ENCODE results near the gene PAM16.

PAM16 gene

DNA sequence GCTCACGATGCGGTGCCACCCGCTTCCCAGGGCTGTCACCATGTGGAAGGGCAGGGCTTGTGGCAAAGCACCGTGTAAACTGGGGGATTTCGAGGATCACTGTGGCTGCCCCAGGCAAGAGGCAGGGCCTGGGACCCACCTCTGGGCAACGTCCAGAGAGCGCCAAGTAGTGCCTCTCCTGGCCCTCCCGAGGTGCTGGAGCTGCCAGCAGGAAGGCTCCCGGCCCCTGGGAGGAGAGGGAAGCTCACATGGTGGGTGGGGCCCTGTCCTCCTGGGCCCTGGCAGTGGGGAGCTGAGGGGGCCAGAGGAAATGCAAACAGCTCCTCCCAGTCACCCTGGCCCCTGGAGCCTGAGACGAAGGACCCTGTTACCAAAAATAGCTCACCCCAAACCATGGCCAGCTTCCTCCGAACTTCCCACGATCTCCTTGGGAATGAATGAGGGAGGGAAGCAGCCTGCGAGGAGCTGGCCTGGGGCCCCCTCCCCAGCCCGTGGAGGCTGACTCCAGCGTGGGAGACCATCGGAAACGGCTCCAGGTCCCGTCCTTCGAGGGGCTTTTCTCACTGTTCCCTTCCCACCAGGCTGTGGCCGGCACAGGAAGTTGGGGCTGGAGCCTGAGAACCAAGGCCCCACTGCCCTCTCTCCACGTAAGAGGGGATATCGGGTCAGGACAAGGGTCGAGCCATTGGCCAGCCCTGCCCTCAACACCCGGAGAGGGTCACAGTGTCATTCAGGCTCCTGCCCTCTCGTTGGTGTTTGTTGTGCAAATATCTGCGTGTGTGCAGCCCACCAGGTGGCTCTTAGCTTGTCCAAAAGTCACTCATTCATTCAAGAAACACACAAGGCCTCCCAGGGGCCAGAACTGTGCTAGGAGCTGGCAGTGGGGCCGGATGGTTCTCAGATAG, 38.2 kb upstream of the PAM16 start:
- no peaks in the 10 kb centered on the region for H3K27me3 ChIP-seq (ENCODE audit: insufficient read depth, low read length)
- H3K4me1 ChIP-seq (ENCODE audit: insufficient read depth, low read length), result peaks cover 39% of the 10 kb centered on the region
- no peaks in the 10 kb centered on the region for H3K36me3 ChIP-seq (ENCODE audit: insufficient read depth, low read length)
- H3K4me3 ChIP-seq (ENCODE audit: low read length), result no peak overlapping the region
- H3K9ac ChIP-seq (ENCODE audit: low read depth, low read length), result peak overlapping the region; percentile 7; the same call in 1 of the 2 replicates
- H3K9me3 ChIP-seq (ENCODE audit: insufficient read depth, low read depth, low read length), result no peaks in the 10 kb centered on the region
- peak overlapping the region; percentile 45 for H3K27ac ChIP-seq (ENCODE audit: low read depth, low read length)
- WGBS, result 59% methylated on average over 27 of the region's 27 CpGs

DNA sequence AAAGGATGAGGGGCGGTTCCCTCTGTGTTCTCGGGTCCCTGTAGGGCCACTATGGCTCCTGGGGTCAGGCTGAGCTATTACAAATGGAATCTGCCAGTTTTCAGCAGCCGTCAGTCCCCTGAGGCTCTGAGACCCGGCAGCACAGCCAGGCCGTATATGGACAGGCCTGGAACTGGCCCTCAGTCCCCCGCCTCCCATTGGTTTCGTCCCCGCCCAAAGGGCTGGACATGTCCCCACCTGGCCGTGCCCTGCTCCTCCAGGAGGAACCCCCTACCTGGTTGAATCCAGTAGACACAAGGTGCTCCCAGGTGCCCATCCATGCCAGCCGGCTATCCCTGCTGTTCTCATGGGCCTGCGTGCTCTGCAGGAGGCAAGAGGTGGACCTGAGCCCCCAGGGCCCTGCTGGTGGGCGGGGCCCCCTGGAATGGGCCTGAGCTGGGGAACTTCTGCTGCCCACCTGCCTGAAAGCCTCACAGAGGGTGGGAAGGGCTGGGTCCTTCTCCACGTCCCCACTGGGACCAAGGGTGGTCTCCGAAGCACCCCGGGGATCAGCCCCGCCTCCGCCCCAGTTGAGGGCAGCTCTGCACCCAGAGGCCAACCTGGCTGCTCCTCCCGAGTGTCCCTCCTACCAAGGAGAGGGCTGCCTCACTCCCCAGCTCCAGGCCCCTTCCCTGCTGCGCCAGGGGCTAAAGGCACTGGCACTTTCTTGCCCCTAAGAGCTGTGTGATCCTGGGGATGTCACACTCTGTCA, 37.3 kb upstream of the PAM16 start:
- Histone ChIP-seq H3K4me1 (ENCODE audit: insufficient read depth, low read length) (peaks cover 38% of the 10 kb centered on the region), H3K9ac (ENCODE audit: low read depth, low read length) (0 out of 2 replicates have a peak overlapping the region, but pooled peaks have one; percentile 7), H3K27me3 (ENCODE audit: insufficient read depth, low read length) (no peaks in the 10 kb centered on the region), H3K27ac (ENCODE audit: low read depth, low read length) (peak overlapping the region; percentile 41), H3K36me3 (ENCODE audit: insufficient read depth, low read length) (no peaks in the 10 kb centered on the region), H3K9me3 (ENCODE audit: insufficient read depth, low read depth, low read length) (no peaks in the 10 kb centered on the region), H3K4me3 (ENCODE audit: low read length) (no peak overlapping the region)
- WGBS, result 74% methylated on average over 19 of the region's 19 CpGs

DNA sequence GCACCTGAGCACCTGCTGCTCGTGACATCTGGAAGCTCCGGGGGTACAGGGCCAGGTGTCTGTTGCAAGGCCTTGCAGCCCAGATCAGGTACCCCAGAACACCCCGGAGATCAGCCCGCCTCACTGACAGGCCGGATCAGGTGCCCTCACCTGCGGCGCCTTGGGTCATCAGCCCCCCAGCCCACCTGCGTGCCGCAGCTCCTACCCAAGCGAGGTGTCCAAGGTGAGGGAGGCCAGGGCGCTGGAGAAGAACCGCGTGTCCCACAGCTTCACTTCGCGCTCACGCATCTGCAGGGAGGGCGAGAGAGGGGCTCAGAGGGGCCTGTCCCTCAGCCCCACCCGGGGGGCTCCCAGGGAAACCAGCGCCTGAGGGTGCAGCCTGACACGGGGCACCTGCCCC, 36.7 kb upstream of the PAM16 start:
- Histone ChIP-seq H3K27ac (ENCODE audit: low read depth, low read length) (peak overlapping the region; percentile 27; the same call in 1 of the 2 replicates), H3K36me3 (ENCODE audit: insufficient read depth, low read length) (peaks cover 3% of the 10 kb centered on the region; the same call in 1 of the 2 replicates), H3K9ac (ENCODE audit: low read depth, low read length) (no peak overlapping the region), H3K9me3 (ENCODE audit: insufficient read depth, low read depth, low read length) (no peaks in the 10 kb centered on the region), H3K4me3 (ENCODE audit: low read length) (no peak overlapping the region), H3K4me1 (ENCODE audit: insufficient read depth, low read length) (peaks cover 32% of the 10 kb centered on the region), H3K27me3 (ENCODE audit: insufficient read depth, low read length) (no peaks in the 10 kb centered on the region)
- WGBS, result 93% methylated on average over 20 of the region's 20 CpGs

DNA sequence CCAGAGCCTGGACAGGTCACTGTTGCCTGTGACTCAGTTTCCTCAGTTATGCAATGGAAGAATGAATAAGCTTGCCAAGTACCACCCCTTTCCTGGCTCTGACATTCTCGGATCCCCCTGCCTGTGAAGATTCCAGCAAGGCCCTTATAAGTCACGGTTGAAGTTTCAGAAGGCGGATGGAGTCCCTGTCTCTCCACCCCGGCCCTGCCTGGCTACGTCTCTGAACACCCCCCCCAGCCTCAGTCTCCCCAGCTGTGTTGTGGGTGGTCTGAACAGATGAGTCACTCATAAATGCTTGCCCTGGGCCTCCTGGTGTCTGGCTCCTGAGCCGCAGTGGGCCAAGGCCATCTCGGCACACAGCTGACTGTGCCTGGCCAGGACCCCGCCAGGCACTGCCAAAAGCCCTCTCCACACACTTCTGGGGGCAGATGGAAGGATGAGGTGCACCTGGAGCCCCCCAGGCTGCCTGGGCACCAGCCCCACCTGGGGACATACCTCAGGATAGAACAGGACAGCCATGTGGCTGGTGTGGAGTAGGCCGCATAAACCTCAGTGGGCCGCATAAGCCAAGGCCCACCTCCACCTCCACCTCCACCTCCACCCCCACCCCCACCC, 35.9 kb upstream of the PAM16 start:
- Histone ChIP-seq H3K36me3 (ENCODE audit: insufficient read depth, low read length) (peaks cover 4% of the 10 kb centered on the region; the same call in 1 of the 2 replicates), H3K4me1 (ENCODE audit: insufficient read depth, low read length) (peaks cover 26% of the 10 kb centered on the region), H3K9me3 (ENCODE audit: insufficient read depth, low read depth, low read length) (no peaks in the 10 kb centered on the region), H3K27ac (ENCODE audit: low read depth, low read length) (no peak overlapping the region), H3K9ac (ENCODE audit: low read depth, low read length) (no peak overlapping the region), H3K27me3 (ENCODE audit: insufficient read depth, low read length) (no peaks in the 10 kb centered on the region), H3K4me3 (ENCODE audit: low read length) (no peak overlapping the region)
- 91% methylated on average over 10 of the region's 10 CpGs for WGBS

DNA sequence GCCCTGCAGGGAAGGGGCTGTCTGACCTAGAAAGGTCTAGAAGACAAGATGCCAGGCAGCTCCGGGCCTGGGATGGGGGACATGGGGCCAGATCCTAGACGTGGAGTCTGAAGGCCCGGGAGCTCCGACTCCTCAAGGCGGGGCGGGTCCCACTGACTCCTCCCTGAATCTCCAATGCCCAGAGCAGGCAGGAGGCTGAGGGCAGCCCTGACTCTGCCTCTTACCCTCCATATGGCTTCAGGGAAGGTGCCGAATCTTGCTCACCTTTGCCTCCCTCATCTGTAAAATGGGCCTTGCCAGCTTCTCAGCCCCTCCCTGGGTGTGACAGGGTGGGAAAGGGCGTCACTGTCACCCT, 35.3 kb upstream of the PAM16 start:
- H3K27me3 ChIP-seq (ENCODE audit: insufficient read depth, low read length), result no peaks in the 10 kb centered on the region
- H3K36me3 ChIP-seq (ENCODE audit: insufficient read depth, low read length), result peaks cover 4% of the 10 kb centered on the region; the same call in 1 of the 2 replicates
- H3K27ac ChIP-seq (ENCODE audit: low read depth, low read length), result no peak overlapping the region
- H3K9ac ChIP-seq (ENCODE audit: low read depth, low read length), result no peak overlapping the region
- H3K4me3 ChIP-seq (ENCODE audit: low read length), result no peak overlapping the region
- WGBS, result 87% methylated on average over 8 of the region's 8 CpGs
- no peaks in the 10 kb centered on the region for H3K9me3 ChIP-seq (ENCODE audit: insufficient read depth, low read depth, low read length)
- peaks cover 20% of the 10 kb centered on the region for H3K4me1 ChIP-seq (ENCODE audit: insufficient read depth, low read length)

DNA sequence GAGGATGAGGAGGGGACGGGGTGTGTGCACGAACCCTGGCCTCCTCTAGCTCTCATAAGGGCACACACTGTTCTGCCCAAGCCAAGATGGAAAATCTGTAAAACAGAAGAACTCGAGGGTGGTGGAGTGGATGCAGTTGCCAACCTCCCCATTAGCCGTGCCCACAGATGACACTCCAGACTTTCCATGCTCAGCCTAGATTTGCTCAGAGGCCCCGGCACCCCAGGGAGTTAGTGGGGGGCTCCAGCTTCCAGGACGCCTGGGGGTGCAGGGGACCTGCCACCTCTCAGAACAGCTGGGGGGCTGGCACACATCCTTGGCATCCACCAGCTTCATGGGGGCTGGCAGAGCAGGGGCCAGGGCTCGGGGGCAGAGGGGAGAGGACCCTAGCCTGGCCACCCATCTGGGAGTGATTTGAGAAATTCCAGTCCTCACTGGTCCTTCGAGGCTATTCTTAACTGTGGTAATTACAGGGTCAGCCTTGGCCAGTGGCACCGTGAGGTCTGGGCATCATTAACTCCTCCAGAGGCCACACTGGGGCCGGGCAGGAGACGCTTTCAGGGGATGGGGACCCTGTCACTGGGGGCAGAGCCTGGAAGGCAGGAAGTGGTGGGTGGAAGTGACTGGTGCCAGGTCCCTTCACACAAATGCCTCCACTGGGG, 34.8 kb upstream of the PAM16 start:
- Histone ChIP-seq H3K27me3 (ENCODE audit: insufficient read depth, low read length) (no peaks in the 10 kb centered on the region), H3K4me1 (ENCODE audit: insufficient read depth, low read length) (peaks cover 19% of the 10 kb centered on the region), H3K27ac (ENCODE audit: low read depth, low read length) (no peak overlapping the region), H3K9me3 (ENCODE audit: insufficient read depth, low read depth, low read length) (no peaks in the 10 kb centered on the region), H3K36me3 (ENCODE audit: insufficient read depth, low read length) (peaks cover 4% of the 10 kb centered on the region; the same call in 1 of the 2 replicates), H3K9ac (ENCODE audit: low read depth, low read length) (no peak overlapping the region), H3K4me3 (ENCODE audit: low read length) (no peak overlapping the region)
- WGBS, result 96% methylated on average over 11 of the region's 11 CpGs

DNA sequence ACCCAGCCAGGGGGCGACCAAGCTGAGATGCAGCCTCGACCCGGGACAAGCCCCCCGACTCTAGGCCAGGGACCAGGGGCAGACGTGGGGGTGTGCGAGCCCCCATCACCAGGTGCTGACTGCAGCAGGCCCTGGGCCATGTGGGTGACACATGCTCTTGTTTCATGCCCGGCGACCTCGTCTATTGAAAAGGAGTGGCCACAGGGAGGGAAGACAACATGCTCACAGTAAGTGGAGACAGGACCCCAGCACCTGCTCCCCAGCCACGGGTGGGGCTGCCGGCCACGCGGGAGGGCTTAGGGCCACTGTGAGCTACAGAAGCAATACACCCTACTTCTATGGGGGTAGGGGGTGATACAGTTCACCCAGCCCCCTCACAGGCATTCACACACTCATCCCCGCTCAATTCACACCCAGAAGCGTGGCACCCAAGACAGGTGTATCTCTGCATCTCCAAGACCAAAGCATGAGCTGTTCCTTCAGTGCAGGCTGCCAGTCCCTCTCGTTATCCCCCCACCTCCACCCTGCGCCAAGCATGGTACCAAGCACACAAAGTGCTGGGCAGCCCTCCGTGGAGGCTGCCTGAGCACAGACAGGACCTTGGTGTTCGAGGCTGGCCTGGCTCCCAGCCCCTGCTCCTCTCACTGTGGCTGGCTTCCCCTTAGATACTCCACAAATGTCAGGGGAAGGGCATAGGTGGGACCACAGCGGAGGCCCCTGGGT, 34.1 kb upstream of the PAM16 start:
- no peaks in the 10 kb centered on the region for H3K27me3 ChIP-seq (ENCODE audit: insufficient read depth, low read length)
- H3K27ac ChIP-seq (ENCODE audit: low read depth, low read length), result no peak overlapping the region
- WGBS, result 88% methylated on average over 17 of the region's 20 CpGs
- H3K9me3 ChIP-seq (ENCODE audit: insufficient read depth, low read depth, low read length), result no peaks in the 10 kb centered on the region
- peaks cover 15% of the 10 kb centered on the region for H3K4me1 ChIP-seq (ENCODE audit: insufficient read depth, low read length)
- H3K9ac ChIP-seq (ENCODE audit: low read depth, low read length), result no peak overlapping the region
- H3K36me3 ChIP-seq (ENCODE audit: insufficient read depth, low read length), result peaks cover 4% of the 10 kb centered on the region; the same call in 1 of the 2 replicates
- H3K4me3 ChIP-seq (ENCODE audit: low read length), result no peak overlapping the region

DNA sequence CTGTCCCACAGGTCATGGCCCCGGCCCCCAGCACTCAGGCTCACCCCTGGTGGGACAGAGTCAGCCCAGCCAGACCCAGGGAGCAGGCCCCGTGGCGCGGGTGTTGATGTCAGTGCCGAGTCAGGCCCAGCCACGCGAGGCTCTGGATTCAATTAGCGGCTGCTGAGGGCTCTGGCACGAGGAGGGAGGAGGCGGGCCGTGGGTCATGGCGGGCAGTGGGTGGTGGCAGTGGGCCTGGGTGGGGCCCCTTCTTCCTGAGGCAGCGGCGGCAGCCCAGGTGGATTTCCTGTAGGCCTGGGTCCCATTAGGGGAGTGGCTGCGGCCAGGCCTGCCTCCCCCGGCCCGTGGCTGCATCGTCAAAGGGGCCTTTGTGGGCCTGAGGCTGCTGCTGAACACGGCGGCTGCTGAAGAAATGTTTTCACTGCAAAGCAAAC, 33.4 kb upstream of the PAM16 start:
- WGBS, result 86% methylated on average over 20 of the region's 20 CpGs
- no peak overlapping the region; the same call in 1 of the 2 replicates for H3K27ac ChIP-seq (ENCODE audit: low read depth, low read length)
- H3K4me3 ChIP-seq (ENCODE audit: low read length), result no peak overlapping the region
- H3K36me3 ChIP-seq (ENCODE audit: insufficient read depth, low read length), result peaks cover 4% of the 10 kb centered on the region; the same call in 1 of the 2 replicates
- no peaks in the 10 kb centered on the region for H3K27me3 ChIP-seq (ENCODE audit: insufficient read depth, low read length)
- H3K9me3 ChIP-seq (ENCODE audit: insufficient read depth, low read depth, low read length), result no peaks in the 10 kb centered on the region
- peaks cover 9% of the 10 kb centered on the region; the same call in 1 of the 2 replicates for H3K4me1 ChIP-seq (ENCODE audit: insufficient read depth, low read length)
- no peak overlapping the region for H3K9ac ChIP-seq (ENCODE audit: low read depth, low read length)

DNA sequence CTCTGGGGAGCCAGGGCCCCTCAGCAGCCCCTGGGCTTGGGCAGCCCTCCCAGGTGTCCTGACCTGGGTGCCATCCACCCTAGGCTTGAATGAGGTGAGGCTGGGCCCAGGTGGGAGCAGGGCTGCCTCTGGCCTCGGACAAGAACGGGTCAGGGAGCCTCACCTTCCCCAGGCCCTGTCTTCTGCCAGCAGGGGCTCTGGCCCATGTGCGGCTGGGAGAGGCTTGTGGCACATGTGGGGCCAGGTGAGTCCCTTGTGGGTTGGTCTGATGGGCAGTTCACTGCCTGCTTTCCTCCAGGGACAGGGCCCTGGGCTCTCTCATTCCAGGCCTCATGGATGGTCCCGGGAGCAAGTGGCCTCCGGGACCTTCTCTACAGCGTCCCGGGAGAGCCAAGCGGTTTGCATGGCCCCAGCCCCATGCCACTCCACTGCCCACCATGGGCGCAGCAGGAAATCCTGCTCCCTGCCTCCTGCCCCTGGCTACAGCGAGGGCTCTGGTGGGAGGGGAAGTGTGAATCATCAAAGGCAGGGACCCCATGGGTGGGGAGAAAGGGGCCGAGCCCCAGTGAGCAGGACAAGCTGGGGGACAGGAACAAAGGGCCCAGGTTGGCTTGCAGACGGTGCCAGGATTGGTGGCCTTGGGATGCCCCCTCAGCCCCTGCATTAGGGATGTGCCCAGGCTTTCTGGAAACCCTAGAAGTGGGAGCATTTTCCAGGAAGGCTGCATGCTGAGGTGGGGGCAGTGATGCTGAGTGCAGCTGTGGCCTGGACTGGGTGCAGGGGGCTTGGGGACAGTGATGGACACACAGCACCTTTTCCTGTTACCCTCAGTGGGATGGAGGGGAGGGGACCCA, 32.7 kb upstream of the PAM16 start:
- WGBS, result 92% methylated on average over 12 of the region's 12 CpGs

More for the DNA sequence above, 32.7 kb upstream of the PAM16 start:
- Histone ChIP-seq H3K36me3 (ENCODE audit: insufficient read depth, low read length) (peaks cover 4% of the 10 kb centered on the region; the same call in 1 of the 2 replicates), H3K4me3 (ENCODE audit: low read length) (no peak overlapping the region), H3K9ac (ENCODE audit: low read depth, low read length) (no peak overlapping the region; the same call in 1 of the 2 replicates), H3K9me3 (ENCODE audit: insufficient read depth, low read depth, low read length) (no peaks in the 10 kb centered on the region), H3K27me3 (ENCODE audit: insufficient read depth, low read length) (no peaks in the 10 kb centered on the region), H3K4me1 (ENCODE audit: insufficient read depth, low read length) (peaks cover 2% of the 10 kb centered on the region), H3K27ac (ENCODE audit: low read depth, low read length) (no peak overlapping the region)

All from HUES64 (cell line).